Natural killer cell (primary cell): ENCODE results near the gene CHST11. TPM values are rescaled to one million over a fixed set of nuclear protein-coding genes. Genes with fewer than 3 reads are reported as not detected.

Experiments
- ATAC-seq, 3 donors: fragments of 150-1000 bp in 2 of 3; fragments of 200-7000 bp in 1 of 3; cut with Tn5 transposase; 1 replicate in 1 of 3; 2 replicates in 2 of 3; pipeline ENCODE4 v1.10.0; 2021; ENCODE audit warnings: mild to moderate bottlenecking in 2 of 3, moderate library complexity in 2 of 3
- DNase-seq, 2 donors: peaks; one replicate each; pipeline versions ENCODE4 v3.0.0 to v3.0.0-alpha.2; 2013 to 2021; ENCODE audit warnings: mixed read lengths in 1 of 2
- H3K27ac ChIP-seq: one replicate; pipeline ENCODE4 v1.5.1; 2013; ENCODE audit warnings: mild to moderate bottlenecking, low read length
- H3K27me3 ChIP-seq: one replicate; pipeline ENCODE4 v1.6.1; 2013; ENCODE audit warnings: low read length; ENCODE audit not compliant: control insufficient read depth, insufficient read depth
- H3K36me3 ChIP-seq: one replicate; pipeline ENCODE4 v1.6.1; 2013; ENCODE audit warnings: low read length; ENCODE audit not compliant: control insufficient read depth, insufficient read depth
- H3K4me1 ChIP-seq: one replicate; pipeline ENCODE4 v1.6.1; 2013; ENCODE audit warnings: low read length; ENCODE audit not compliant: control insufficient read depth, insufficient read depth
- H3K4me3 ChIP-seq: one replicate; pipeline ENCODE4 v1.5.1; 2013; ENCODE audit warnings: low read length
- H3K9me3 ChIP-seq: one replicate; pipeline ENCODE4 v1.6.1; 2013; ENCODE audit warnings: low read length; ENCODE audit not compliant: control insufficient read depth, insufficient read depth
- H3K27ac Mint-ChIP-seq, 2 donors: one replicate each; pipeline ENCODE4 v1.8.0; 2022; ENCODE audit warnings: mild to moderate bottlenecking in 2 of 2, mixed read lengths in 2 of 2, moderate library complexity in 1 of 2
- H3K27me3 Mint-ChIP-seq, 2 donors: one replicate each; pipeline ENCODE4 v1.8.0; 2022; ENCODE audit warnings: low read depth in 2 of 2, mixed read lengths in 2 of 2
- H3K36me3 Mint-ChIP-seq: one replicate; pipeline ENCODE4 v1.8.0; 2022; ENCODE audit warnings: mixed read lengths
- H3K4me1 Mint-ChIP-seq, 2 donors: one replicate each; pipeline ENCODE4 v1.8.0; 2022; ENCODE audit warnings: mixed read lengths in 2 of 2
- H3K4me3 Mint-ChIP-seq: one replicate; pipeline ENCODE4 v1.8.0; 2022; ENCODE audit warnings: mild to moderate bottlenecking, moderate library complexity, mixed read lengths
- H3K9me3 Mint-ChIP-seq, 2 donors: one replicate each; pipeline ENCODE4 v1.8.0; 2022; ENCODE audit warnings: mixed read lengths in 2 of 2
- CTCF ChIP-seq: fragments of 200-600 bp; IDR thresholded peaks from one replicate; pipeline ENCODE4 v1.8.0; 2022; ENCODE audit warnings: antibody characterized with exemption
- WGBS: methylation state at CpG from one replicate; pipeline ENCODE4 v1.1.7; 2013; ENCODE audit warnings: missing lambda C conversion rate; ENCODE audit not compliant: insufficient coverage; 5-methylcytosine and 5-hydroxymethylcytosine counted together
- intact Hi-C: fragments of 100-400 bp; cut with micrococcal nuclease; formaldehyde crosslinking; loops from one replicate; pipeline ENCODE4 v1.14.2; 2022
- total RNA-seq, 4 donors: library from RNA; stranded (reverse); fragments of 120-200 nt in 1 of 4; gene quantifications; one replicate each; pipeline versions ENCODE4 v1.2.3 to v1.2.4, GENCODE V29; 2013 to 2022

Gene CHST11
- total RNA-seq, 3 donors from 2014 or later (not counting 1 experiment from before 2014, with no cell fraction given): 85.3 to 118 (median 96.1) TPM

GRCh38 chr12:104656921-104657320 is 200.2 kb downstream of the CHST11 start:
- TF ChIP-seq CTCF: no peak
- H3K9me3 Mint-ChIP-seq: no peaks in the 10 kb centered on the region
- no peaks in the 10 kb centered on the region for H3K36me3 ChIP-seq
- intact Hi-C loops: no loop called here
- no peak overlapping the region for H3K27ac ChIP-seq
- WGBS: 96% methylated on average over 5 of the region's 5 CpGs
- no peaks in the 10 kb centered on the region for H3K9me3 ChIP-seq
- H3K27me3 Mint-ChIP-seq: no peaks in the 10 kb centered on the region
- peaks cover 19% of the 10 kb centered on the region for H3K4me1 ChIP-seq
- peaks cover 86 to 89% of the 10 kb centered on the region in 2 donors for H3K4me1 Mint-ChIP-seq
- H3K27ac Mint-ChIP-seq: peak overlapping the region in 1 of 2 donors; percentile 43
- no peaks in the 10 kb centered on the region for H3K36me3 Mint-ChIP-seq
- ATAC-seq: no peak
- no peaks in the 10 kb centered on the region for H3K27me3 ChIP-seq
- H3K4me3 Mint-ChIP-seq: no peak overlapping the region
- no peak overlapping the region for H3K4me3 ChIP-seq
- DNase-seq: no peak

GRCh38 chr12:104657726-104658484 is 201.2 kb downstream of the CHST11 start:
- no peak for TF ChIP-seq CTCF
- Mint-ChIP-seq H3K9me3 (no peaks in the 10 kb centered on the region), H3K27ac (no peak overlapping the region), H3K4me3 (no peak overlapping the region), H3K27me3 (no peaks in the 10 kb centered on the region), H3K4me1 (peaks cover 83 to 87% of the 10 kb centered on the region in 2 donors), H3K36me3 (no peaks in the 10 kb centered on the region)
- 95% methylated on average over 13 of the region's 13 CpGs for WGBS
- intact Hi-C loops: no loop called here
- no peak for DNase-seq
- Histone ChIP-seq H3K4me1 (peaks cover 13% of the 10 kb centered on the region), H3K4me3 (no peak overlapping the region), H3K27ac (no peak overlapping the region), H3K27me3 (no peaks in the 10 kb centered on the region), H3K36me3 (no peaks in the 10 kb centered on the region), H3K9me3 (no peaks in the 10 kb centered on the region)
- ATAC-seq: no peak

GRCh38 chr12:104659058-104659457 is 202.3 kb downstream of the CHST11 start:
- H3K4me3 Mint-ChIP-seq: no peak overlapping the region
- no peaks in the 10 kb centered on the region for H3K9me3 Mint-ChIP-seq
- no peak for TF ChIP-seq CTCF
- Histone ChIP-seq H3K27ac (no peak overlapping the region), H3K36me3 (no peaks in the 10 kb centered on the region), H3K9me3 (no peaks in the 10 kb centered on the region), H3K4me3 (no peak overlapping the region), H3K27me3 (no peaks in the 10 kb centered on the region), H3K4me1 (peaks cover 7% of the 10 kb centered on the region)
- intact Hi-C loops: no loop called here
- no peaks in the 10 kb centered on the region for H3K36me3 Mint-ChIP-seq
- ATAC-seq (no peak), DNase-seq (no peak)
- H3K4me1 Mint-ChIP-seq: peaks cover 77 to 83% of the 10 kb centered on the region in 2 donors
- WGBS: 100% methylated on average over 5 of the region's 5 CpGs
- peak overlapping the region in 1 of 2 donors; percentile 71 for H3K27ac Mint-ChIP-seq
- H3K27me3 Mint-ChIP-seq: no peaks in the 10 kb centered on the region

GRCh38 chr12:104662203-104662602 is 205.5 kb downstream of the CHST11 start:
- Histone ChIP-seq H3K9me3 (no peaks in the 10 kb centered on the region), H3K4me3 (no peak overlapping the region), H3K27ac (no peak overlapping the region), H3K36me3 (no peaks in the 10 kb centered on the region), H3K27me3 (no peaks in the 10 kb centered on the region), H3K4me1 (peaks cover 3% of the 10 kb centered on the region)
- no peaks in the 10 kb centered on the region for H3K27me3 Mint-ChIP-seq
- H3K4me1 Mint-ChIP-seq: peaks cover 64 to 65% of the 10 kb centered on the region in 2 donors
- 79% methylated on average over 4 of the region's 6 CpGs for WGBS
- no peaks in the 10 kb centered on the region for H3K36me3 Mint-ChIP-seq
- no peaks in the 10 kb centered on the region for H3K9me3 Mint-ChIP-seq
- H3K4me3 Mint-ChIP-seq: no peak overlapping the region
- DNase-seq (no peak), ATAC-seq (peak in 1 of 3 donors; percentile 59)
- intact Hi-C loops: no loop called here
- H3K27ac Mint-ChIP-seq: peak overlapping the region; percentile 12 to 52
- no peak for TF ChIP-seq CTCF
